Measurements from ENCODE around the gene LZIC.

The LZIC gene

GRCh38 chr1:9883585-9884449 is 59.4 kb downstream of the LZIC start:
- DNase-seq = no peak

- no peak for DNase-seq
Observed at GRCh38 chr1:9882945-9883303, 60.3 kb downstream of the LZIC start.

GRCh38 chr1:9882296-9882944 is 60.8 kb downstream of the LZIC start:
- no peak for DNase-seq

GRCh38 chr1:9881838-9882249 is 61.3 kb downstream of the LZIC start:
- no peak for DNase-seq

Data from activated CD4-positive, alpha-beta T cell treated with anti-CD3 and anti-CD28 coated beads for 1 hour (primary cell).